ENCODE data around the gene DNASE1L2. TPM values are rescaled to one million over a fixed set of nuclear protein-coding genes. Genes with fewer than 3 reads are reported as not detected.

Gene DNASE1L2
- total and polyA plus RNA-seq, 10 of the 15 experiments (the other 5 are each of a cell fraction or from before 2014, with no cell fraction given), result 0.06 to 1.5 (median 0.29) TPM

GRCh38 chr16:2197765-2198164 lies 38.5 kb upstream of the DNASE1L2 start:
- 66% methylated on average over 6 of the region's 6 CpGs for WGBS (ENCODE audit: insufficient coverage, insufficient replicate concordance, low lambda C conversion rate, missing lambda C conversion rate)
- peaks cover 12 to 15% of the 10 kb centered on the region in 2 experiments for H3K27me3 ChIP-seq (replicated peaks in 1 of 2; ENCODE audit: control insufficient read depth in 2 of 2, insufficient read depth in 2 of 2, low read length in 1 of 2)
- POLR2A ChIA-PET, result no interaction called here
- H3K27ac ChIP-seq (ENCODE audit: control insufficient read depth, insufficient read depth), result no peak overlapping the region
- no peak overlapping the region for H2AFZ ChIP-seq (ENCODE audit: control insufficient read depth, low read depth, low read length)
- TF ChIP-seq KLF5 (IDR thresholded peaks at IDR 0.05; ENCODE audit: partially characterized antibody) (no peak), PBX3 (IDR thresholded peaks at IDR 0.05; ENCODE audit: insufficient replicate concordance, low read depth, low read length) (no peak), ZNF687 (IDR thresholded peaks at IDR 0.05) (no peak)
- no peak overlapping the region for H3K9ac ChIP-seq (ENCODE audit: control insufficient read depth, insufficient read depth, low read length)
- no peaks in the 10 kb centered on the region for H4K20me1 ChIP-seq (ENCODE audit: control insufficient read depth, insufficient read depth)
- RAD21 ChIA-PET (ENCODE audit: unreplicated experiment), result no interaction called here
- CTCF ChIA-PET, result interaction anchor here (0.9 kb wide), 1 partner anchor 54 kb away, joined by 3 read pairs; no protein-coding TSS in a partner anchor
- H3K79me2 ChIP-seq (ENCODE audit: control insufficient read depth, insufficient read depth, low read length), result no peaks in the 10 kb centered on the region
- DNase-seq (ENCODE audit: low read depth, low spot score), result no peak
- H3K4me2 ChIP-seq (ENCODE audit: control insufficient read depth, insufficient read depth), result no peak overlapping the region
- H3K9me3 ChIP-seq (replicated peaks; ENCODE audit: control insufficient read depth, insufficient read depth, low read length), result no peaks in the 10 kb centered on the region
- no peak for FAIRE-seq
- intact Hi-C loops (cut with micrococcal nuclease; ENCODE audit: unreplicated experiment), result no loop called here
- H3K4me1 ChIP-seq (ENCODE audit: control insufficient read depth, insufficient read depth, low read length), result no peaks in the 10 kb centered on the region; the same call in 1 of the 2 replicates
- H3K4me3 ChIP-seq, result no peak overlapping the region
- in situ Hi-C loops (cut with MboI), result no loop called here
- ATAC-seq, result no peak
- SMC1A ChIA-PET (ENCODE audit: uncharacterized antibody, unreplicated experiment), result no interaction called here
- H3K36me3 ChIP-seq (ENCODE audit: control insufficient read depth in 2 of 2, insufficient read depth in 2 of 2, low read length in 1 of 2), result no peaks in the 10 kb centered on the region
- BruUV-seq (replicated peaks), result no TSS peak

Measured in GM12878 (cell line).